HG02852 (cell line): ENCODE results near the gene PMIS2.
"Not testable (repeated sequence)": the region's sequence is repeated elsewhere in the genome, so short reads cannot be mapped to it uniquely, and the experiment has no call there.

Source experiments
- ATAC-seq: cut with Tn5 transposase; IDR thresholded peaks from one replicate; pipeline ENCODE4 v1.9.1; 2021; ENCODE audit warnings: mild to moderate bottlenecking, moderate library complexity; ENCODE audit not compliant: unreplicated experiment

The PMIS2 gene

DNA sequence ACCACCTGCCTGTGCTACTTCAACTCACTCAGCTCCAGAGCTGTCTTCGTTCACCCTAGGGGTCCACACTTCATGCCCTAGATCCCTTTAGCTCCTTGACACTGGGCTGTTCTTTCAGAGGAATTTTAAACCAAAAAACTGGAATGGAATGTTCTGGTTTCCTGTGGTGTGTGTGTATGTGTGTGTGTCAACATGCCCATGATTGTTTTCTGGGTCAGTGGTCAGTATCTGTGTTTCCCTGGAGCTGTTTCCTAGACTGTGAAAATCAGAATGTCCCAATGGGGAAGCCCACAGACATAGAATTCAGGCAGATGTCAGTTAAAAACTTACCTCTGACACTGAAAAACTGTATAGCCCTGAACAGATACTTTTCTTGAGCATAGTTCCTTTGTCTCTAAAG lies 1.3 kb downstream of the PMIS2 start:
- ATAC-seq: no peak

DNA sequence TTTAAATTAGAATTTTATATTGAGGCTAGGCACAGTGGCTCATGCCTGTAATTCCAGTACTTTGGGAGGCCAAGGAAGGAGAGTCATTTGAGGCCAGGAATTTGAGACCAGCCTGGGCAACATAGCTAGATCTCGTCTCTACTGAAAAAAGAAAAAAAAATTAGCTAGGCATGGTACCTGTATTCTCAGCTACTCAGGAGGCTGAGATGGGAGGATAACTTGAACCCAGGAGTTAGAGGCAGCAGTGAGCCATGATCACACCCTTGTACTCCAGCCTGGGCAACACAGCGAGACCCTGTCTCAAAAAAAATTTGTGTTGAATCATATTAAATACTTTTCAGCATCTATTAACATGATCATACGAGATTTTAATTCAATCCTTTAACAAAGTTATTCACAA lies 4.9 kb downstream of the PMIS2 start:
- no peak for ATAC-seq

DNA sequence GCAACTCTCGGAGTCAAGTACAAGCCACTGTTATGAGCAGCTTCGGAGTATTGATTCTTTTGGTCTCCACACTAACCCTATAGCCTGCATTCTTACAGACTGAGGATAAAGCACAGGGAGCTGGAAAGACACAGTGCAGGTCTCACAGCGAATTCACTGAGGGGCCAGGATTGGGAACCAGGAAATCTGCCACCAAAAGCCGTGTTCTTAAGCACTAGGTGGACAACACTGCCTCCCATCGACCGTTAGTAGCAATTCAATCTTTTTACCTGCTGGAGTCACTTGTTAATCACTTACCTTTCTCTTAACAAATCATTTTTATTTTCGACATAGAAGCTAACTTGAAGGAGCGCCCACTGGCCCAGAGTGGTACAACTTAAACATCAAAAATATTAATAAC lies 6.3 kb downstream of the PMIS2 start:
- ATAC-seq: no peak

DNA sequence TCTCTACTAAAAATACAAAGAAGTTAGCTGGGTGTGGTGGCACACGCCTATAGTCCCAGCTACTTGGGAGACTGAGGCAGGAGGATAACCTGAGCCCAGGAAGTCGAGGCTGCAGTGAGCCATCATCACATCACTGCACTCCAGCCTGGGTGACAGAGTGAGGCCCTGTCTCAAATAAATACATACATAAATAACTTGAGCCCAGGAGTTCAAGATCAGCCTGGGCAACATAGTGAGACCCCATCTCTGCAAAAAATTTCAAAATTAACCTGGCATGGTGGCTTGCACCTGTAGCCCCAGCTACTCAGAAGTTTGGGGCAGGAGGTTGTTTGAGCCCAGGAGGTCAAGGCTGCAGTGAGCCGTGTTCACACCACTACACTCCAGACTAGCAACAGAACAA lies 9.1 kb downstream of the PMIS2 start:
- not testable (repeated sequence) for ATAC-seq

DNA sequence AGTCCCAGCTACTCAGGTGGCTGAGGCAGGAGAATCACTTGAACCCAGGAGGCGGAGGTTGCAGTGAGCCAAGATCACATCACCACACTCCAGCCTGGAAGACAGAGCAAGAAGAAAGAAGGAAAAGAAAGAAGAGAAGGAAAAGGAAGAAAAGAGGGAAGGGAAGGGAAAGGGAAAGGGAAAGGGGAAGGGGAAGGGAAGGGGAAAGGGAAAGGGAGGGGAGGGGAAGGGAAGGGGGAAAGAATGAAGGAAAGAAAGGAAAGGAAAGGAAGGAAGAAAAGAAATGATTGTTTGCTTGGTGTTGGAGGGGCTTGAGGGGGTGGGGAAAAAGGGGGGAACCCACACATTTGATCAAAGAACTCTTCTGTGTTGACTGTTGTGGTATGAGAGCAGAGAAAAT lies 10.0 kb downstream of the PMIS2 start:
- no peak for ATAC-seq

DNA sequence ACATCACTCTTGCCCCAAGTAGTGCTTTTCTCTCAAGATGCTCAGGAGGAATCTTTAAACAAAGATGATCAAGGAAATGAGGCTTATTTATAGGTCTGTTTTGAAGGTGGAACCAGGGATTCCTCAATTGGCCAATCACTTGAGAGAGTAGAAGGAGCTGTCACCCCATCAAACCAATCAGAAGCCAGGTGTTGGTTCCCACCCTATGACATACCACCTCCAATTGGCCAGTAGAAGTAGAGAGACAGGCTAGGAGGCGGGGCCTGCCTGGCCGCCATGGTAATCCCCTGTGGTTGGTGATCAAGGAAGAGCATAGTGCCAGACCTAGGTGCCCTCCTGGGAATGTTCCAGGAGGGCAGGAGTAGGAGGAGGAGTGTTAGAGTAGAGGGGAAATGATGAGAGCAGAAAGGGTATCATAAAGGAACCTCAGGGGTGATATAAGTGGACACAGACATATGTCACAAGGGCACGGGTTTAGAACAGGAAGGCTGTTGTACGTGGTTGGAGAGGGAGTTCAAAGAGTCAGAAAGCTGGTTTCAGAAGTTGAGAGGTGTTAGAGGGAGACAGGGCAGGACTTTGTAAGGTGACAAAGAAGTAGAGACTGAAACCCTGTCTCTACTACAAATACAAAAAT lies 10.5 kb downstream of the PMIS2 start:
- ATAC-seq: no peak

DNA sequence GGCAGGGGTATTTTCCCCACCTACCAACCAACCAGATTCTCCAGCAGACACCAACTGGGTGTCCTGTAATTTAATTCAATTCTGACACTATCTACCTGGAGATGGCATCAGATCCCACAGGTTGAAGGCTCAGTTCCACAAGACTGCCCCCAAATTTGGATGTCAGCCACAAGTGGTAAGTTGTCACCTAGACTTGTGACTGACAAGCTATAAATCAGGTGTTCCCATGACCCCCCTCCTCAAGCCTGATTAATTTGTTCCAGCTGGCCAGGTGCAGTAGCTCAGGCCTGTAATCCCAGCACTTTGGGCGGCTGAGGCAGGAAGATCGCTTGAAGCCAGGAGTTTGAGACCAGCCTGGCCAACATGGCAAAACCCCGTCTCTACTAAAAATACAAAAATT lies 16.0 kb downstream of the PMIS2 start:
- no peak for ATAC-seq

DNA sequence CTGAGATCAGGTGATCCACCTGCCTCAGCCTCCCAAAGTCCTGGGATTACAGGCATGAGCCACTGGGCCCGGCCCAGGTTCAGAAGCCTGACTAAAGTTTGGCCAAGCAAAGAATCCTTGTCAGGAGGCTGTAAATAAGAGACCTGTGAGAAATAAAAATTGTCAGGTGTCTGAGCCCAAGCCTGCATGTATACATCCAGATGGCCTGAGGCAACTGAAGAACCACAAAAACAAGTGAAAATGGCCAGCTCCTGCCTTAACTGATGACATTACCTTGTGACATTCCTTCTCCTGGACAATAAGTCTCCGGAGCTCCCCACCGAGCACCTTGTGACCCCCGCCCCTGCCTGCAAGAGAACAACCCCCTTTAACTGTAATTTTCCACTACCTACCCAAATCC lies 18.5 kb downstream of the PMIS2 start:
- ATAC-seq: not testable (repeated sequence)

DNA sequence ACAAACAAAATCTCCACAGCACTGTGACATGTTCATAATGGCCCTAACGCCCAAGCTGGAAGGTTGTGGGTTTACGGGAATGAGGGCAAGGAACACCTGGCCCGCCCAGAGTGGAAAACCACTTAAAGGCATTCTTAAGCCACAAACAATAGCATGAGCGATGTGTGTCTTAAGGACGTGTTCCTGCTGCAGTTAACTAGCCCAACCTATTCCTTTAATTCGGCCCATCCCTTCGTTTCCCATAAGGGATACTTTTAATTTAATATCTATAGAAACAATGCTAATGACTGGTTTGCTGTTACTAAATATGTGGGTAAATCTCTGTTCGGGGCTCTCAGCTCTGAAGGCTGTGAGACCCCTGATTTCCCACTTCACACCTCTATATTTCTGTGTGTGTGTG lies 21.2 kb downstream of the PMIS2 start:
- ATAC-seq: not testable (repeated sequence)

DNA sequence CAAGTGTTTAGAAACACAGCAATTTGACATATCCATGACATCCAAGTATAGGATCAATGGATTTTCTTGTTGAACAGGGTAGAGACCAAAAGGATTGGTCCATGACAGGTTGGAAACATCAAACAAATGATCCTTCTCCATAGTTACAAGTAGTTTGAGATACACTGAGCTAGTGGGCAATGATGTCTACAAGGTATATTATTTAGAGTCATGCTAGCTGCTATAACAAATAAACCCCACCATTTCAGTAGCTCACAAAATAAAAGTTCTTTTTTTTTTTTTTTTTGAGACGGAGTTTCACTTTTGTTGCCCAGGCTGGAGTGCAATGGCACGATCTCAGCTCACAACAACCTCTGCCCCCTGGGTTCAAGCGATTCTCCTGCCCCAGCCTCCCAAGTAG lies 21.7 kb downstream of the PMIS2 start:
- no peak for ATAC-seq

DNA sequence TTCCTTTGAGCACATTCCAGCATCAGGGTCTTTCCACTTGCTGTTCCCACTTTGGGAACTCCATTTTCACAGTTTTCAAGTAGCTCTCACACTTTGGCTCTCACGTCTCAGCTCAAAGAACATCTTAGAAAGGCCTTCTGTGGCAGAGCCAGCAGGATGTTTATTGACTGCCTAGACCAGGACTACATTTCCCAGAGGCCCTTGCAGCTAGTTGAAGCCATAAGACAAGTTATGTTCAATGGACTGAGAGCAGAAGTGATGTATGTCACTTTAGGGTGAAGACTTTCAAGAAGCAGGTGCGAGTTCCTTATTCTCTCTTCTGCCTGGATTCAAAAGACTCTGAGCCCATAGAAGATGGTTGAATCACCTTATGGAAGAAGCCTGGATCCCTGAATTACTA lies 22.3 kb downstream of the PMIS2 start:
- ATAC-seq: no peak

DNA sequence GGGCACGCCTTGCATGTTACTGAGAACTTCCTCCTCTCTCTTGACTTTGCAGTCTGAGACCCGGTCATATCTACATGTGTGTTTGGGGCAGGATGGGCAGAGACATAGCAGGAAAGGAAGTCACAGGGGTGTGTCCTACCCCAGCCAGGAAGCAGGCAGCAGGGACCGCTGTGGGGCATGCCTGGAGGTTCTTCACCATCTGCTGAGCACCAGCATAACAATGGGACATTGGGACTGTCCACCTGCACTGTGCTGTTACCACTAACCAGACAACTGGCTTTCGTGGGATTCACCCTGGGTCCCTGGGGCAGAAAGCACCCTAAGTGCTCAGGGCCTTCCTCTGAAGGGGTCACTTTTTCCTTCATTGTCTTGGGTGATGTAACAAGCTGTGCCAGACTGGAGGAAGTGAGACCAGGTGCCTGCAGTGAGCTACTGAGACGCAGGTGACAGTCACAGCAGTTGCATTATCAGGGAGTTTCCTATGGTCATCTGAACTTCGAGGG lies 23.9 kb downstream of the PMIS2 start:
- no peak for ATAC-seq

DNA sequence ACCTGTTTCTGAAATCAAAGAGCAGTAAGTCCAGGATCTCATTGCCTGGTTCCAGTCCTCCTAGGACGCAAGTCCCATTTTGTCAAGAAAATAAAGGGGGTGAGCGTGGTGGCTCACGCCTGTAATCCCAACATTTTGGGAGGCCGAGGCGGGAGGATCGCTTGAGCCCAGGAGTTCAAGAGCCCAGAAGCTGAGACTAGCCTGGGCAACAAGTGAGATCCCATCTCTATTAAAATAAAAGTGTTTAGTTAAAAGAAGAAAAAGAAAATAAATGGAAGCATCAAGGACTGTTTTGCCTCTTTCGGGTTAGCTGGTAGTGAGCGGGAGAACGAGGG lies 26.2 kb downstream of the PMIS2 start:
- no peak for ATAC-seq

DNA sequence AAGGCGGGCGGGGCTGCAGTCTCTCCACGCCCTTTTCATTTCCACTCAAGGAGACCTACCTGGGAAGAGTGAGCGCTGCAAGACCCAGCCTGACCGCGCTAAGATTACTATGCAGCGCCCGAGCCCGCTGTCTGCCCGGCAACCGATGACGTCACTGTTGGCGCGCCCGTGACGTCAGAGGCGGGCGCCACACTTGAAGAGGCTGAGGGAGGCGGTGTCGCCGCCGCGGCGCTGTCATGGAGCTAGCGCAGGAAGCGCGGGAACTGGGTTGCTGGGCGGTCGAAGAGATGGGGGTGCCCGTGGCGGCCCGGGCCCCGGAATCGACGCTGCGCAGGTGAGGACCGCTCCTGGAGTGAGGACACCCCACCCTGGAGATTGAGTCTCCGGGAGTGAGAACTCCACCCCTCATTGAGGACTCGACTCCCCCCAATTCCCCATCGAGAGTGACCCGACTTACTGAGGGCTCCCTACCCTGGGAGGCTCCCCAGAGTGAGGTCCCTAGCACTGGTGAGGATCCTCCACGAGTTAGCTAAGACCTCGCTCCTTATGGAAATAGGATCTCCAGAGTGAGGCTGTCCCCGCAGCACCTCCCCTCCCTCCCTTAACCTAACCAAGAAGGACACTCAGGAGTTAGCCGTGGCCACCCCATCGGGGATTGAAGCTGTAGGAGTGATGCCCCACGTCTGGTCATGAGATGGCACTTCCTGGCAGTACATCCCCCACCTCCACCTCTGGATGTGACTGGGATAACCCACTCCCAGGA lies 26.8 kb downstream of the PMIS2 start, which contains the start of gene HAUS5:
TSS of gene HAUS5 (plus strand) at position 177 of the 763 bp plus-strand sequence. CDS start at position 237, 60 bp downstream.
- ATAC-seq: peak; percentile 79

DNA sequence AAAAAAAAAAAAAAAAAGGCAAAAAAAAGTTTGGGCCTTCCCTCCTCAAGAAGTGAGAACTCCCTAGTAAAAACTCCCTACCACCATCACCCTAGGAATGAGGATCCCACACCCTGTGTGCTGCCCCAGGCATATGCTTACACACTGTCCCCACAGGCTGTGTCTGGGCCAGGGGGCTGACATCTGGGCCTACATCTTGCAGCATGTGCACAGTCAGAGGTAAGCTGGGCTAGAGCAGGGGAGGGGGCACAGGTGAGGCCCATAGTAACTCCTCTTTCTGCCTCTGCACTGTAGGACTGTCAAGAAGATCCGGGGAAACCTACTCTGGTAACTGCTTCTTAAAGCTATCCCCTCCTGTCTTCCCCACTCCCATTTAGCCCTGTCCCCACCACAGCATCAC lies 27.6 kb downstream of the PMIS2 start:
- no peak for ATAC-seq

DNA sequence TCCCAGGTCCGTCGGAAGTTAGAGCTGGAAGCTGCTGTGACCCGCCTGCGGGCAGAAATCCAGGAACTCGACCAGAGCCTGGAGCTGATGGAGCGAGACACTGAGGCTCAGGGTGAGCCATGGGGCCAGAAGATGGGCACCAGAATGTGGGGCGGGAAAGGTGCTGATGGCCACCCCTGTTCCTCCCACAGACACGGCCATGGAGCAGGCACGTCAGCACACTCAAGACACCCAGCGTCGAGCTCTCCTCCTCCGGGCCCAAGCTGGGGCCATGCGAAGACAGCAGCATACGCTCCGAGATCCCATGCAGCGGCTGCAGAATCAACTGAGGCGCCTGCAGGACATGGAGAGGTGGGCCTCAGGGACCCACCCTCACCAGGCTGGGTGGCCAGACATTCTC lies 29.1 kb downstream of the PMIS2 start:
- ATAC-seq: no peak

DNA sequence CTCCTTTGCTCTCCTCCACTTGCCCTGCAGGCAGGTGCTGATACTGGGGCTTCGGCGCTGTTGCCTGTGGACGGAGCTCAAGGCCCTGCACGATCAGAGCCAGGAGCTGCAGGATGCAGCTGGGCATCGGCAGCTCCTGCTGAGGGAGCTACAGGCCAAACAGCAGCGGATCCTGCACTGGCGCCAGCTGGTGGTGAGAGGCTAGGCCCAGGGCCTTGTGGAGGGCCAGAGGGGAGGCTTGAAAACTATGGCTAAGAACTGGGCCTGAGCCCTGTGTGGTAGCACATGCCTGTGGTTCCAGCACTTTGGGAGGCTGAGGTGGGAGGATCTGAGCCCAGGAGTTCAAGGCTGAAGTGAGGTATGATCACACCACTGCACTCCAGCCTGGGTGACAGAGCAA lies 32.9 kb downstream of the PMIS2 start:
- ATAC-seq: no peak

DNA sequence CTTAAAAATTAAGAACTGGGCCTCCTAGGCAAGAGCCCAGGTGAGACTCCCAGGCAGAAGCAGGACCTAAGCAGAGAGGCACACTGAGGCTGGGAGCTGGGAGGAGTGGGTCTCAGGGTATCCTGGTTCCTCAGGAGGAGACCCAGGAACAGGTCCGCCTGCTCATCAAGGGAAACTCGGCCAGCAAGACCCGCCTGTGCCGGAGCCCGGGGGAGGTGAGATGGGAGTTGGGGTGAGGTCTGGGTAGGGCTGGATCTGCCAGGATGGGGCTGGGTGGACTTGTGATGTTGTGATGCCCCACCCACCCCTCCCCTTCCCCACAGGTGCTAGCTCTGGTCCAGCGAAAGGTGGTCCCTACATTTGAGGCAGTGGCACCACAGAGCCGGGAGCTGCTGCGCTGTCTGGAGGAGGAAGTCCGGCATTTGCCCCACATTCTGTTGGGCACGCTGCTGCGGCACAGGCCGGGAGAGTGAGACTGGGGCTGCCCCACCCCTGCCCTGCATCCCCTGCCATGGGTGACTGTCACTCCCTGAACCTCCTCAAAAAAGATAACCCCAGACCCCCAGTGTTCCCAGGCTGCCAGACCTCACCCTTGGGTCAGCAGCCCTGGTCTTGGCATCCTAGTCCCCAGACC lies 33.4 kb downstream of the PMIS2 start:
- ATAC-seq: no peak

DNA sequence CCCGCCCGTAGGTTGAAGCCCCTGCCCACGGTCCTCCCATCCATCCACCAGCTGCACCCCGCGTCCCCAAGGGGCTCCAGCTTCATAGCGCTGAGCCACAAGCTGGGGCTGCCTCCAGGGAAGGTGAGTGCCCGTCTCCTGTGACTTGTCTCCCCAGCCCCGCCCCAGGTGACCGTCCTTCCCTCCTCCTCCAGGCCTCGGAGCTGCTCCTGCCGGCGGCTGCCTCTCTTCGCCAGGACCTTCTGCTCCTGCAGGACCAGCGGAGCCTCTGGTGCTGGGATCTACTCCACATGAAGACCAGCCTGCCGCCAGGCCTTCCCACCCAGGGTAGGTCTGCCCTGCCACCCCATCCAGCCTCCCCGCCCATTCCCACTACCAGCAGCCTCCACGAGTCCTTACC lies 34.0 kb downstream of the PMIS2 start:
- no peak for ATAC-seq

DNA sequence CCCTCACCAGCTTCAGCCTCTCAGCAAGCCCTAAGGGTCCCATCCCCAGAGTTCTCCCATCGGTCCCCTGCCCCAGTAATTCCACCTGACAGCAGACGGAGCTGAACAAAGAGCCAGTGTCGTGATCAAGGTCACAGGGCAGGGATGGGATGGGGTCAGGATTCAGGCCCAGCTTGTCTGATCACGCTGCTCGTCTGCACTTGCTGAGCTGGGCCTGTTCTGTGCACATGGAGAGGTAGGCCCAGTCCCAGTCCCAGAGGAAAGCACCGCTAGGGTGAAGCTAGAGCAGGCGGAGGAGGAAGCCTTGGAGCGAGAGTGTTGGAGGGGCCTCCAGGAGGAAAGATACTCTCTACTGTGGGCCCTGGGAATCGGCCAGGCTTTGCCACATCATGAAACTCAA lies 35.7 kb downstream of the PMIS2 start:
- no peak for ATAC-seq

DNA sequence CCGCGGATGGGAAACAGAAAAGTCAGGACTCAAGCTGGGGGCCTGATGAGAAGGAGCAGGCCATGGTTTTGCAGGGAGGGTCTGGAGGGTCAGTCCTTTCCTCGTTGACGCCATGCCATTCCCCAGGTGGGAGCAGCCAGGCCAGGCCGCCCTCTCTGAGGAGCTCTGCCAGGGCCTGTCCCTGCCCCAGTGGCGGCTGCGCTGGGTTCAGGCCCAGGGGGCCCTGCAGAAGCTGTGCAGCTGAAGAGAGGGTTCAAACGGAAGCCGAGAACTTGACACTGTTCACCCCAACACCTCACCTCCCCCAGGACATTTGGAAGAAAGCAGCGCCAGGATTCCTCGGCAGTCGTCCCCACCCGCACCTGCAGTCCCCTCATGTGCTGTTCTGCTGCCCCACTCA lies 36.8 kb downstream of the PMIS2 start:
- no peak for ATAC-seq

DNA sequence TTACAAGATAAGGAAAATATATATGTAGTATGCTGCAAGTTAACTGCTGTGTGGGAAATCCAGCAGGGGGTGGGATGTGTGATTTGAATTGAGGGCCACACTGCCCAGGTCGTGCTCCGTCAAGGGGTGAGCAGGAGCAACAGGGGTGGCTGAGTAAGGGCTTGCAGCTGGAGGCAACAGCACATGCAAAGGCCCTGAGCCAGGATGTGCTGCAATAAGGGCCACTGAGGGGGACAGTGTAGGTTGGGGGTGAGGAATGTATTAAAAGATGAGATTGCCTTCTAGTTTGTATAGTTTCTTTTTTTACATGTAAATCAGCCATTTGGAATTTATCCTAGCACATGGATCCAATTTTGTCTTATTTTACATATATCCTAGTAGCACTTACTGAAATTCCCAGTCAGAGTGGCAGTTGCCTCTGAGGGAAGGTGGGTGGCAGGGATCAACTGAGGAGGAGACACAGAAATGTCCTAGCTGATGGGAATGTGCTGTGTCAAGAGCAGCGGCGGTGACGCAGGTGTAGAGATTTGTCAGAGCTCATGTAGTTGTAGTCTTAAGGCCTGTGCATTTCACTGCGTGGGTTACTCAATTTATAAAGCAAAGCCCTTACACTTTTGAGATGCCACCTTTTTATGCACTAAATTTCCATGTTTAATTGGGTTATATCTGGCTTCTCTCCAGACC lies 37.5 kb downstream of the PMIS2 start:
- no peak for ATAC-seq
